ENCODE results near the gene ARHGAP28. TPM values are rescaled to one million over a fixed set of nuclear protein-coding genes. Genes with fewer than 3 reads are reported as not detected.
"Not testable (repeated sequence)": the region's sequence is repeated elsewhere in the genome, so short reads cannot be mapped to it uniquely, and the experiment has no call there.

ARHGAP28 gene
- total RNA-seq, 2 experiments from 2014 or later = not detected

- peaks cover 3% of the 10 kb centered on the region for H3K9me3 Mint-ChIP-seq (ENCODE audit: low read depth)
- ATAC-seq = no peak
- peaks cover 8% of the 10 kb centered on the region for H3K27me3 Mint-ChIP-seq
- no peaks in the 10 kb centered on the region for H3K36me3 Mint-ChIP-seq (ENCODE audit: low read depth)
- H3K4me3 Mint-ChIP-seq = no peak overlapping the region
- no peak overlapping the region for H3K27ac Mint-ChIP-seq
- ChIA-PET POLR2A (no interaction called here), CTCF (interaction anchor here (0.6 to 1.7 kb wide), 4 partner anchors 10 to 432 kb away, joined by 3 to 5 read pairs (median 3); no protein-coding TSS in a partner anchor)
- intact Hi-C loops (cut with DNase I, micrococcal nuclease) = loop anchor here (2.0 kb wide), 2 partner anchors 79 to 255 kb away; no protein-coding TSS in a partner anchor
- no peak for DNase-seq
- H3K4me1 Mint-ChIP-seq = no peaks in the 10 kb centered on the region
Observed at GRCh38 chr18:6921571-6921970, 192.1 kb downstream of the ARHGAP28 start.

DNA sequence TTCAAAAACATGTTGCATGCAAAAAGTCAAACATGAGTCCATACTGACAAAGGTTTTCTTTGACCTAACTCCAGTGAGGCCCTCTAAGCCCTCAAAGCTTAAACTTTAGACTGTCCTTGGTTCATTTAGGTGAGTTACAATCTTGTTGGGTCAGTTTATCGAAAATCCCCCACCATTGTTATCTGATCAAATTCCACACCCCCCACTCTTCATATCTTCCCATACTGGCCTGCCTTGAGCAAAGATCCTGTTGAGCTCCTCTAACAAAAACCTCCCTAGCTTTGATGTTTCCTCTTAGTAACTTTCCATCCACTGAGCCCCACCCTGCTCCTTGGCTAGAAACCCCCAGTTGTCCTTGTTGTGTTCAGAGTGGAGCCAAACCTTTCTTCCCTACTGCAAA lies 193.7 kb downstream of the ARHGAP28 start:
- CTCF ChIA-PET = interaction anchor here (0.8 kb wide), 1 partner anchor 254 kb away, joined by 3 read pairs; no protein-coding TSS in a partner anchor
- no peaks in the 10 kb centered on the region for H3K36me3 Mint-ChIP-seq (ENCODE audit: low read depth)
- no peak for DNase-seq

DNA sequence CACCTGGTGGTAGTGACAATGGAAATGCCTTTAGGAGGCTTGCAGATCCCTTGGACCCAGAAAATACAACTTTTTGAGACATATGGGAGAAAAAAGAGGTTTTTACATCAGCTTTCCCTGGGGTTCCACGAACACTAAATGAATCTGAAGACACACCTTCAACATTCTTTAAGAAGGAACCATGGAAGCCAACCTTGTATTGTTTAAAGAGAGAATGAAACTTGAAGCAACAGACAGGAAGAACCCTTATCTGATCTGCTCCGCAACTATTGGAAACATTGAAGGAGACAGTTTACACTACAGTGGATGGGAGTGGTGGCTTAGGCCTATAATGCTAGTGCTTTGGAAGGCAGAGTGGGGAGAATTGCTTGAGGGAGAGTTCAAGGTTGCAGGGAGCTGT lies 197.6 kb downstream of the ARHGAP28 start:
- H3K4me3 Mint-ChIP-seq = no peak overlapping the region
- no peaks in the 10 kb centered on the region for H3K36me3 Mint-ChIP-seq (ENCODE audit: low read depth)
- no peak for ATAC-seq
- no peaks in the 10 kb centered on the region for H3K4me1 Mint-ChIP-seq
- H3K27me3 Mint-ChIP-seq = peaks cover 4% of the 10 kb centered on the region
- H3K27ac Mint-ChIP-seq = no peak overlapping the region
- POLR2A ChIA-PET = no interaction called here
- CTCF ChIA-PET = no interaction called here
- intact Hi-C loops (cut with DNase I, micrococcal nuclease) = no loop called here
- H3K9me3 Mint-ChIP-seq (ENCODE audit: low read depth) = no peaks in the 10 kb centered on the region
- no peak for DNase-seq

More for the DNA sequence above, 193.7 kb downstream of the ARHGAP28 start:
- no peak overlapping the region for H3K4me3 Mint-ChIP-seq
- H3K27me3 Mint-ChIP-seq = peaks cover 7% of the 10 kb centered on the region
- POLR2A ChIA-PET = no interaction called here
- peaks cover 3% of the 10 kb centered on the region for H3K9me3 Mint-ChIP-seq (ENCODE audit: low read depth)
- no peak for ATAC-seq
- no peak overlapping the region for H3K27ac Mint-ChIP-seq
- intact Hi-C loops (cut with DNase I, micrococcal nuclease) = no loop called here
- H3K4me1 Mint-ChIP-seq = no peaks in the 10 kb centered on the region

DNA sequence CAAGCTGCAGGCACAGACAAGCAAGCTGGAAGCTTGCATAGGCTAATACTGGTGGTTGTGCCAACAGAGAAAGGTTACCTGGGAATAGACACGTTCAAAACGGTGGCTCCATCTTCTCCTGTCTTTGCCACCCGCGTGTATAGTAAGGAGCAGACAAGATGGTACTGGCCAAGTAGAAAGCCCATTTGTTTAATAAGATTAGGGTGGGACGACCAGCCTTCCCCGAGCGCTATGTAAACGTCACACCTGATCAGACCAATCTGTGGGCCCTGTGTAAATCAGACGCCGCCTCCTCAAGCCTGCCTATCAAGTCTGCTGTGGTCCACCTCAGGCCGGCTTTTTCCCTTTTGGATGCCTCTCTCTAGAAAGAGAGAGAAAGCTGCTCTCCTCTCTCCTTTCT lies 198.8 kb downstream of the ARHGAP28 start:
- DNase-seq (no peak), ATAC-seq (no peak)
- ChIA-PET CTCF (no interaction called here), POLR2A (no interaction called here)
- H3K27ac Mint-ChIP-seq = no peak overlapping the region
- H3K4me3 Mint-ChIP-seq = no peak overlapping the region
- H3K9me3 Mint-ChIP-seq (ENCODE audit: low read depth) = no peaks in the 10 kb centered on the region
- intact Hi-C loops (cut with DNase I, micrococcal nuclease) = no loop called here
- H3K4me1 Mint-ChIP-seq = no peaks in the 10 kb centered on the region
- no peaks in the 10 kb centered on the region for H3K36me3 Mint-ChIP-seq (ENCODE audit: low read depth)
- H3K27me3 Mint-ChIP-seq = peaks cover 1% of the 10 kb centered on the region

GRCh38 chr18:6929370-6930102 lies 200.0 kb downstream of the ARHGAP28 start:
- CTCF ChIA-PET = no interaction called here
- POLR2A ChIA-PET = no interaction called here
- Mint-ChIP-seq H3K27ac (no peak overlapping the region), H3K4me3 (no peak overlapping the region), H3K36me3 (ENCODE audit: low read depth) (no peaks in the 10 kb centered on the region), H3K27me3 (no peaks in the 10 kb centered on the region), H3K4me1 (no peaks in the 10 kb centered on the region), H3K9me3 (ENCODE audit: low read depth) (no peaks in the 10 kb centered on the region)
- intact Hi-C loops (cut with DNase I, micrococcal nuclease) = no loop called here
- DNase-seq = no peak
- no peak for ATAC-seq

GRCh38 chr18:6934859-6935258 lies 205.3 kb downstream of the ARHGAP28 start:
- H3K27me3 Mint-ChIP-seq = peaks cover 13% of the 10 kb centered on the region
- ATAC-seq (no peak), DNase-seq (no peak)
- H3K27ac Mint-ChIP-seq = no peak overlapping the region
- no peaks in the 10 kb centered on the region for H3K4me1 Mint-ChIP-seq
- no peak overlapping the region for H3K4me3 Mint-ChIP-seq
- H3K36me3 Mint-ChIP-seq (ENCODE audit: low read depth) = no peaks in the 10 kb centered on the region
- intact Hi-C loops (cut with DNase I, micrococcal nuclease) = no loop called here
- POLR2A ChIA-PET = no interaction called here
- CTCF ChIA-PET = no interaction called here
- no peaks in the 10 kb centered on the region for H3K9me3 Mint-ChIP-seq (ENCODE audit: low read depth)

GRCh38 chr18:6938003-6938402 lies 208.5 kb downstream of the ARHGAP28 start:
- DNase-seq (no peak), ATAC-seq (no peak)
- no peaks in the 10 kb centered on the region for H3K36me3 Mint-ChIP-seq (ENCODE audit: low read depth)
- ChIA-PET POLR2A (no interaction called here), CTCF (no interaction called here)
- peaks cover 13% of the 10 kb centered on the region for H3K27me3 Mint-ChIP-seq
- H3K27ac Mint-ChIP-seq = no peak overlapping the region
- no peak overlapping the region for H3K4me3 Mint-ChIP-seq
- no peaks in the 10 kb centered on the region for H3K4me1 Mint-ChIP-seq
- intact Hi-C loops (cut with DNase I, micrococcal nuclease) = no loop called here
- no peaks in the 10 kb centered on the region for H3K9me3 Mint-ChIP-seq (ENCODE audit: low read depth)

GRCh38 chr18:6938403-6938802 lies 208.9 kb downstream of the ARHGAP28 start:
- H3K4me3 Mint-ChIP-seq; ATAC-seq; DNase-seq; H3K27ac Mint-ChIP-seq; intact Hi-C loops (cut with DNase I, micrococcal nuclease); POLR2A ChIA-PET; H3K4me1 Mint-ChIP-seq; H3K9me3 Mint-ChIP-seq (ENCODE audit: low read depth); H3K36me3 Mint-ChIP-seq (ENCODE audit: low read depth); CTCF ChIA-PET: not testable (repeated sequence)
- peaks cover 13% of the 10 kb centered on the region for H3K27me3 Mint-ChIP-seq

GRCh38 chr18:6939972-6940371 lies 210.5 kb downstream of the ARHGAP28 start:
- CTCF ChIA-PET = interaction anchor here (0.9 kb wide), 1 partner anchor 26 kb away, joined by 3 read pairs; no protein-coding TSS in a partner anchor
- ATAC-seq (no peak), DNase-seq (no peak)
- POLR2A ChIA-PET = no interaction called here
- Mint-ChIP-seq H3K4me3 (no peak overlapping the region), H3K4me1 (no peaks in the 10 kb centered on the region), H3K36me3 (ENCODE audit: low read depth) (no peaks in the 10 kb centered on the region), H3K27me3 (peaks cover 13% of the 10 kb centered on the region), H3K9me3 (ENCODE audit: low read depth) (no peaks in the 10 kb centered on the region), H3K27ac (no peak overlapping the region)
- intact Hi-C loops (cut with DNase I, micrococcal nuclease) = no loop called here

GRCh38 chr18:6940451-6940850 lies 210.9 kb downstream of the ARHGAP28 start:
- peaks cover 13% of the 10 kb centered on the region for H3K27me3 Mint-ChIP-seq
- CTCF ChIA-PET = interaction anchor here (0.9 kb wide), 1 partner anchor 26 kb away, joined by 3 read pairs; no protein-coding TSS in a partner anchor
- H3K4me1 Mint-ChIP-seq = no peaks in the 10 kb centered on the region
- no peak overlapping the region for H3K4me3 Mint-ChIP-seq
- no peak overlapping the region for H3K27ac Mint-ChIP-seq
- POLR2A ChIA-PET = no interaction called here
- ATAC-seq (no peak), DNase-seq (no peak)
- no peaks in the 10 kb centered on the region for H3K36me3 Mint-ChIP-seq (ENCODE audit: low read depth)
- intact Hi-C loops (cut with DNase I, micrococcal nuclease) = no loop called here
- no peaks in the 10 kb centered on the region for H3K9me3 Mint-ChIP-seq (ENCODE audit: low read depth)

GRCh38 chr18:6941996-6942395 lies 212.5 kb downstream of the ARHGAP28 start:
- Mint-ChIP-seq H3K36me3 (ENCODE audit: low read depth) (no peaks in the 10 kb centered on the region), H3K9me3 (ENCODE audit: low read depth) (no peaks in the 10 kb centered on the region), H3K4me3 (no peak overlapping the region), H3K27ac (no peak overlapping the region), H3K27me3 (peaks cover 6% of the 10 kb centered on the region), H3K4me1 (no peaks in the 10 kb centered on the region)
- POLR2A ChIA-PET = no interaction called here
- DNase-seq (no peak), ATAC-seq (no peak)
- CTCF ChIA-PET = no interaction called here
- intact Hi-C loops (cut with DNase I, micrococcal nuclease) = no loop called here

- intact Hi-C loops (cut with DNase I, micrococcal nuclease) = no loop called here
- ATAC-seq (no peak), DNase-seq (no peak)
- Mint-ChIP-seq H3K27me3 (peaks cover 5% of the 10 kb centered on the region), H3K4me3 (no peak overlapping the region), H3K36me3 (ENCODE audit: low read depth) (no peaks in the 10 kb centered on the region), H3K27ac (no peak overlapping the region), H3K4me1 (no peaks in the 10 kb centered on the region), H3K9me3 (ENCODE audit: low read depth) (no peaks in the 10 kb centered on the region)
- POLR2A ChIA-PET = no interaction called here
- CTCF ChIA-PET = no interaction called here
Observed at GRCh38 chr18:6942742-6943141, 213.2 kb downstream of the ARHGAP28 start.
